Ishikawa (cell line): ENCODE data around the gene MROH8.

ENCODE experiments used
- CEBPB ChIP-seq: IDR thresholded peaks from 2 replicates; pipeline ENCODE4 v1.6.1; 2012
- EP300 ChIP-seq: IDR thresholded peaks from 2 replicates; pipeline ENCODE4 v1.6.1; 2012; ENCODE audit warnings: borderline replicate concordance
- NFIC ChIP-seq: IDR thresholded peaks from 2 replicates; pipeline ENCODE4 v1.6.1; 2012
- TAF1 ChIP-seq: IDR thresholded peaks from 2 replicates; pipeline ENCODE4 v1.6.1; 2012; ENCODE audit warnings: low read depth, mild to moderate bottlenecking
- YY1 ChIP-seq: IDR thresholded peaks from 2 replicates; pipeline ENCODE4 v1.6.1; 2012; ENCODE audit warnings: low read depth
- TF ChIP-seq, protein P1 (sequence below): IDR thresholded peaks from 2 replicates; pipeline ENCODE4 v1.6.1; 2012
- TF ChIP-seq, protein P2 (sequence below): IDR thresholded peaks from 2 replicates; pipeline ENCODE4 v1.6.1; 2012; ENCODE audit warnings: low read depth, mild to moderate bottlenecking

DNA sequence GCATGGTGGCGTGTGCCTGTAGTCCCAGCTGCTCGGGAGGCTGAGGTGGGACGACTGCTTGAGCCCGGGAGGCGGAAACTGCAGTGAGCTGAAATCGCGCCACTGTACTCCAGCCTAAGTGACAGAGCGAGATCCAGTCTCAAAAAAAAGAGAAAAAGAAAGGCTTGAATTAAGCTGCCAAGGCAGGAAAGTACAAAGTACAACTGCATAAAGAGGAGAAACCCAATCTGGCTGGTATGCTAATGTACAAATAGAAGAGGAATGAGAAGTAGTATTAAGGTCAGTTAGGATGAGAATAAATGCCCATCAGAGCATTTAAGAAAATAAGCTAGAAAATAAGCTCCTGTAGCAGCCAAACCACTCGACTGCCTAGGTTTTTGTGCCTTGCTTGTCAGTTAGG, 23.4 kb downstream of the MROH8 start:
- TF ChIP-seq, protein P1, sequence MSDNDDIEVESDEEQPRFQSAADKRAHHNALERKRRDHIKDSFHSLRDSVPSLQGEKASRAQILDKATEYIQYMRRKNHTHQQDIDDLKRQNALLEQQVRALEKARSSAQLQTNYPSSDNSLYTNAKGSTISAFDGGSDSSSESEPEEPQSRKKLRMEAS, result no peak
- TF ChIP-seq NFIC (no peak), CEBPB (no peak), YY1 (no peak), EP300 (no peak), TAF1 (no peak)
- TF ChIP-seq, protein P2, sequence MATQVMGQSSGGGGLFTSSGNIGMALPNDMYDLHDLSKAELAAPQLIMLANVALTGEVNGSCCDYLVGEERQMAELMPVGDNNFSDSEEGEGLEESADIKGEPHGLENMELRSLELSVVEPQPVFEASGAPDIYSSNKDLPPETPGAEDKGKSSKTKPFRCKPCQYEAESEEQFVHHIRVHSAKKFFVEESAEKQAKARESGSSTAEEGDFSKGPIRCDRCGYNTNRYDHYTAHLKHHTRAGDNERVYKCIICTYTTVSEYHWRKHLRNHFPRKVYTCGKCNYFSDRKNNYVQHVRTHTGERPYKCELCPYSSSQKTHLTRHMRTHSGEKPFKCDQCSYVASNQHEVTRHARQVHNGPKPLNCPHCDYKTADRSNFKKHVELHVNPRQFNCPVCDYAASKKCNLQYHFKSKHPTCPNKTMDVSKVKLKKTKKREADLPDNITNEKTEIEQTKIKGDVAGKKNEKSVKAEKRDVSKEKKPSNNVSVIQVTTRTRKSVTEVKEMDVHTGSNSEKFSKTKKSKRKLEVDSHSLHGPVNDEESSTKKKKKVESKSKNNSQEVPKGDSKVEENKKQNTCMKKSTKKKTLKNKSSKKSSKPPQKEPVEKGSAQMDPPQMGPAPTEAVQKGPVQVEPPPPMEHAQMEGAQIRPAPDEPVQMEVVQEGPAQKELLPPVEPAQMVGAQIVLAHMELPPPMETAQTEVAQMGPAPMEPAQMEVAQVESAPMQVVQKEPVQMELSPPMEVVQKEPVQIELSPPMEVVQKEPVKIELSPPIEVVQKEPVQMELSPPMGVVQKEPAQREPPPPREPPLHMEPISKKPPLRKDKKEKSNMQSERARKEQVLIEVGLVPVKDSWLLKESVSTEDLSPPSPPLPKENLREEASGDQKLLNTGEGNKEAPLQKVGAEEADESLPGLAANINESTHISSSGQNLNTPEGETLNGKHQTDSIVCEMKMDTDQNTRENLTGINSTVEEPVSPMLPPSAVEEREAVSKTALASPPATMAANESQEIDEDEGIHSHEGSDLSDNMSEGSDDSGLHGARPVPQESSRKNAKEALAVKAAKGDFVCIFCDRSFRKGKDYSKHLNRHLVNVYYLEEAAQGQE, result no peak
